Midbrain (tissue), 1 donor: ENCODE data around the gene DNAH5.

Experiments used
- DNase-seq: peaks from one replicate; lab custom pipeline; 2025; lab: John Stamatoyannopoulos, UW

The DNAH5 gene

GRCh38 chr5:13934921-13935320 lies 9.6 kb downstream of the DNAH5 start:
- DNase-seq = no peak

GRCh38 chr5:13934125-13934524 lies 10.4 kb downstream of the DNAH5 start:
- no peak for DNase-seq

GRCh38 chr5:13932561-13932960 lies 11.9 kb downstream of the DNAH5 start:
- DNase-seq = no peak

GRCh38 chr5:13932011-13932410 lies 12.5 kb downstream of the DNAH5 start:
- DNase-seq = no peak

- DNase-seq = peak; percentile 47
These were observed 13.8 kb downstream of the DNAH5 start for GRCh38 chr5:13930541-13931171.

- DNase-seq = no peak
These were observed 17.8 kb downstream of the DNAH5 start for GRCh38 chr5:13926731-13927130.

- DNase-seq = no peak
These were observed 22.9 kb downstream of the DNAH5 start for GRCh38 chr5:13921578-13921977.

GRCh38 chr5:13919786-13920185 lies 24.7 kb downstream of the DNAH5 start:
- no peak for DNase-seq

GRCh38 chr5:13919087-13919486 lies 25.4 kb downstream of the DNAH5 start:
- no peak for DNase-seq

GRCh38 chr5:13917061-13917460 lies 27.4 kb downstream of the DNAH5 start:
- no peak for DNase-seq

GRCh38 chr5:13913962-13914361 lies 30.5 kb downstream of the DNAH5 start:
- DNase-seq = no peak

GRCh38 chr5:13910637-13911288 lies 33.7 kb downstream of the DNAH5 start:
- DNase-seq = no peak

- DNase-seq = no peak
These were observed 34.3 kb downstream of the DNAH5 start for GRCh38 chr5:13910201-13910600.

- DNase-seq = no peak
These were observed 35.2 kb downstream of the DNAH5 start for GRCh38 chr5:13909271-13909670.

- DNase-seq = no peak
These were observed 45.9 kb downstream of the DNAH5 start for GRCh38 chr5:13898569-13898968.

- DNase-seq = no peak
These were observed 66.1 kb downstream of the DNAH5 start for GRCh38 chr5:13878357-13878756.

- no peak for DNase-seq
These were observed 77.7 kb downstream of the DNAH5 start for GRCh38 chr5:13866792-13867191.

- no peak for DNase-seq
These were observed 79.2 kb downstream of the DNAH5 start for GRCh38 chr5:13865312-13865711.

- DNase-seq = no peak
These were observed 84.3 kb downstream of the DNAH5 start for GRCh38 chr5:13860146-13860545.

- no peak for DNase-seq
These were observed 85.0 kb downstream of the DNAH5 start for GRCh38 chr5:13859270-13860065.

GRCh38 chr5:13843175-13843846 lies 101.2 kb downstream of the DNAH5 start:
- no peak for DNase-seq

GRCh38 chr5:13833440-13833839 lies 111.0 kb downstream of the DNAH5 start:
- no peak for DNase-seq

- DNase-seq = no peak
These were observed 113.1 kb downstream of the DNAH5 start for GRCh38 chr5:13831351-13831750.
